Neural progenitor cell (in vitro differentiated cells): ENCODE data around the gene SAV1. TPM values are rescaled to one million over a fixed set of nuclear protein-coding genes. Genes with fewer than 3 reads are reported as not detected.

Source experiments
- DNase-seq: peaks from one replicate; pipeline ENCODE4 v3.0.0-alpha.2; 2016; ENCODE audit warnings: low spot score
- H2AFZ ChIP-seq: fragments of 200-600 bp; sonication (generic); replicated peaks from 2 replicates; pipeline ENCODE4 v1.6.1; 2016; ENCODE audit warnings: antibody characterized with exemption
- H3F3A ChIP-seq: fragments of 200-600 bp; sonication (generic); 2 replicates; pipeline ENCODE4 v1.6.1; 2016; ENCODE audit warnings: antibody characterized with exemption, low read depth
- H3K27ac ChIP-seq: fragments of 200-600 bp; sonication (generic); 2 replicates; pipeline ENCODE4 v1.5.1; 2016; ENCODE audit warnings: mild to moderate bottlenecking
- H3K27me3 ChIP-seq: fragments of 200-600 bp; sonication (generic); 2 replicates; pipeline ENCODE4 v1.6.1; 2016; ENCODE audit warnings: mild to moderate bottlenecking, moderate library complexity
- H3K36me3 ChIP-seq: fragments of 200-600 bp; sonication (generic); 2 replicates; pipeline ENCODE4 v1.5.1; 2016
- H3K4me1 ChIP-seq: fragments of 200-600 bp; sonication (generic); 2 replicates; pipeline ENCODE4 v1.6.1; 2016; ENCODE audit warnings: mixed run types
- H3K4me2 ChIP-seq: fragments of 200-600 bp; sonication (generic); 2 replicates; pipeline ENCODE4 v1.6.1; 2016
- H3K4me3 ChIP-seq: fragments of 200-600 bp; sonication (generic); 2 replicates; pipeline ENCODE4 v1.5.1; 2016
- H3K79me2 ChIP-seq: fragments of 200-600 bp; sonication (generic); 2 replicates; pipeline ENCODE4 v1.6.1; 2016; ENCODE audit warnings: low read depth
- H3K9ac ChIP-seq: fragments of 200-600 bp; sonication (generic); 2 replicates; pipeline ENCODE4 v1.6.1; 2016
- H3K9me3 ChIP-seq: fragments of 200-600 bp; sonication (generic); 2 replicates; pipeline ENCODE4 v1.5.1; 2016; ENCODE audit warnings: low read depth
- H4K20me1 ChIP-seq: fragments of 200-600 bp; sonication (generic); 2 replicates; pipeline ENCODE4 v1.6.1; 2016; ENCODE audit warnings: low read depth
- H3K27ac Mint-ChIP-seq: 3 replicates; pipeline ENCODE4 v1.8.0; 2021; ENCODE audit warnings: mixed read lengths
- H3K27me3 Mint-ChIP-seq: 2 replicates; pipeline ENCODE4 v1.8.0; 2022; ENCODE audit warnings: low read depth, mild to moderate bottlenecking, inconsistent platforms, moderate library complexity, mixed read lengths; ENCODE audit not compliant: insufficient read depth
- H3K36me3 Mint-ChIP-seq: 3 replicates; pipeline ENCODE4 v1.8.0; 2021; ENCODE audit warnings: mixed read lengths
- H3K4me1 Mint-ChIP-seq: 3 replicates; pipeline ENCODE4 v1.8.0; 2021; ENCODE audit warnings: mixed read lengths
- H3K4me3 Mint-ChIP-seq: 3 replicates; pipeline ENCODE4 v1.8.0; 2021; ENCODE audit warnings: mild to moderate bottlenecking, moderate library complexity, mixed read lengths
- H3K9me3 Mint-ChIP-seq: 3 replicates; pipeline ENCODE4 v1.8.0; 2020; ENCODE audit warnings: mixed read lengths
- EZH2 ChIP-seq: fragments of 200-600 bp; sonication (generic); IDR thresholded peaks from 2 replicates; pipeline ENCODE4 v1.6.1; 2017; ENCODE audit warnings: antibody characterized with exemption, mild to moderate bottlenecking, moderate library complexity
- EZH2phosphoT487 ChIP-seq: fragments of 200-600 bp; sonication (generic); IDR thresholded peaks from 2 replicates; pipeline ENCODE4 v1.6.1; 2017; ENCODE audit warnings: antibody characterized with exemption
- total RNA-seq: library from RNA; depleted of rRNA; stranded (reverse); fragments of >200 nt; gene quantifications from 2 replicates; pipeline ENCODE4 v1.2.3, GENCODE V29; 2015; ENCODE audit warnings: low replicate concordance
- TF ChIP-seq, protein P1 (sequence below): fragments of 200-600 bp; sonication (generic); IDR thresholded peaks from 2 replicates; pipeline ENCODE4 v1.5.1; 2017; ENCODE audit warnings: antibody characterized with exemption, mild to moderate bottlenecking

Gene SAV1
- total RNA-seq, 1 donor from 2014 or later: 34.5 TPM

DNA sequence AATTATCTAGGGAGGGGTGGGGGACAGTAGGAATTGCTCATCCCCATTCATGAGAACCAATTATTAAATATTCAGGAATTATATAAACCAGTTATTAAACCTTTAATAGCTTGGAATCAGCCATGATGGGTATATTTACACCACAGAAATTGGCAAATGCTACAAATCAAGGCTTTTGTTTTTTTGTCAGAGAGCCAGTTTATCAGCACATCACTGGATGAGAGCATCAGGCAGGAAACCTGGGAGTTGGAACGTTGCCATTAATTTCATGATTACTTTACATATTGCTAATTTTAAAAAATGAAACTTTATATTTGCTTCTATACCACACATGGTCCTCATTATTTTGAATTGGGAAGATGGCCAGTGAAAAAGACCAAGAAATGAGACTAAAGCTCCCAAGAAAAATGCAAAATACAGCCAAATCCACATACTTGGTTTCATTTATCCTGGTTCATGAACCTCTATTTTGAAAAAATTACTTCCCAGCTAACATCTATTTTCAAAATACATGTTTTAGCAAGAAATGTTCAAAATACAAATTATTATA, 59.7 kb downstream of the SAV1 start:
- Histone ChIP-seq H3K36me3 (no peaks in the 10 kb centered on the region), H3K27ac (no peak overlapping the region), H3K4me1 (no peaks in the 10 kb centered on the region), H3K79me2 (no peaks in the 10 kb centered on the region), H3K27me3 (no peaks in the 10 kb centered on the region), H2AFZ (no peak overlapping the region), H3K4me3 (no peak overlapping the region), H3K9ac (no peak overlapping the region), H4K20me1 (no peaks in the 10 kb centered on the region), H3K4me2 (no peak overlapping the region), H3K9me3 (no peaks in the 10 kb centered on the region), H3F3A (no peaks in the 10 kb centered on the region)
- H3K4me1 Mint-ChIP-seq: no peaks in the 10 kb centered on the region
- H3K27me3 Mint-ChIP-seq: no peaks in the 10 kb centered on the region
- no peak overlapping the region for H3K4me3 Mint-ChIP-seq
- TF ChIP-seq EZH2phosphoT487: no peak
- no peak for TF ChIP-seq EZH2
- TF ChIP-seq, protein P1, sequence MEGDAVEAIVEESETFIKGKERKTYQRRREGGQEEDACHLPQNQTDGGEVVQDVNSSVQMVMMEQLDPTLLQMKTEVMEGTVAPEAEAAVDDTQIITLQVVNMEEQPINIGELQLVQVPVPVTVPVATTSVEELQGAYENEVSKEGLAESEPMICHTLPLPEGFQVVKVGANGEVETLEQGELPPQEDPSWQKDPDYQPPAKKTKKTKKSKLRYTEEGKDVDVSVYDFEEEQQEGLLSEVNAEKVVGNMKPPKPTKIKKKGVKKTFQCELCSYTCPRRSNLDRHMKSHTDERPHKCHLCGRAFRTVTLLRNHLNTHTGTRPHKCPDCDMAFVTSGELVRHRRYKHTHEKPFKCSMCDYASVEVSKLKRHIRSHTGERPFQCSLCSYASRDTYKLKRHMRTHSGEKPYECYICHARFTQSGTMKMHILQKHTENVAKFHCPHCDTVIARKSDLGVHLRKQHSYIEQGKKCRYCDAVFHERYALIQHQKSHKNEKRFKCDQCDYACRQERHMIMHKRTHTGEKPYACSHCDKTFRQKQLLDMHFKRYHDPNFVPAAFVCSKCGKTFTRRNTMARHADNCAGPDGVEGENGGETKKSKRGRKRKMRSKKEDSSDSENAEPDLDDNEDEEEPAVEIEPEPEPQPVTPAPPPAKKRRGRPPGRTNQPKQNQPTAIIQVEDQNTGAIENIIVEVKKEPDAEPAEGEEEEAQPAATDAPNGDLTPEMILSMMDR: no peak
- H3K27ac Mint-ChIP-seq: no peak overlapping the region
- no peaks in the 10 kb centered on the region for H3K9me3 Mint-ChIP-seq
- no peaks in the 10 kb centered on the region for H3K36me3 Mint-ChIP-seq
- no peak for DNase-seq

DNA sequence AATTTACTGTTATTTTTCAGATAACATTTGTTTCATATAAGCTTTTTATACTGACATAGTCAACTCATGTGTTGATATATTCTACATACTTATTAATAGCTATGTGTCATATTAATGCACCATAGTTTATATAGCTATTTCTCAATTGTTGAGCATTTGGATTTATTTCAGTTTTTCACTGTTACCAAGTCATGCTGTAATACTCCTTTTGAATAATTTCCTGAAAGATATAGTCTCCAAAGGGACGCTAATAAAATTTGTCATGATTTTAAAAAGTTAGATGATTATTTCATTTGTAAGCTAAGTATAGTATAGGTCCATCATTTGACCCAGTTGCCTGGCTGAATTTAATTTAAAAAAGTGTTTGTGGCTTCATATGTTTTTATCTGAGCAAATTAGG, 60.3 kb downstream of the SAV1 start:
- H3K9me3 Mint-ChIP-seq: no peaks in the 10 kb centered on the region
- H3K27ac Mint-ChIP-seq: no peak overlapping the region
- H2AFZ ChIP-seq: no peak overlapping the region
- no peaks in the 10 kb centered on the region for H3K4me1 ChIP-seq
- H3K36me3 Mint-ChIP-seq: no peaks in the 10 kb centered on the region
- no peaks in the 10 kb centered on the region for H3K4me1 Mint-ChIP-seq
- no peak overlapping the region for H3K4me2 ChIP-seq
- H3K9ac ChIP-seq: no peak overlapping the region
- no peaks in the 10 kb centered on the region for H3K9me3 ChIP-seq
- no peak overlapping the region for H3K4me3 ChIP-seq
- H4K20me1 ChIP-seq: no peaks in the 10 kb centered on the region
- no peak for DNase-seq
- no peaks in the 10 kb centered on the region for H3K27me3 Mint-ChIP-seq
- TF ChIP-seq EZH2phosphoT487: no peak
- H3K36me3 ChIP-seq: no peaks in the 10 kb centered on the region
- no peak overlapping the region for H3K27ac ChIP-seq
- no peaks in the 10 kb centered on the region for H3F3A ChIP-seq
- no peak overlapping the region for H3K4me3 Mint-ChIP-seq
- no peaks in the 10 kb centered on the region for H3K79me2 ChIP-seq
- H3K27me3 ChIP-seq: no peaks in the 10 kb centered on the region

DNA sequence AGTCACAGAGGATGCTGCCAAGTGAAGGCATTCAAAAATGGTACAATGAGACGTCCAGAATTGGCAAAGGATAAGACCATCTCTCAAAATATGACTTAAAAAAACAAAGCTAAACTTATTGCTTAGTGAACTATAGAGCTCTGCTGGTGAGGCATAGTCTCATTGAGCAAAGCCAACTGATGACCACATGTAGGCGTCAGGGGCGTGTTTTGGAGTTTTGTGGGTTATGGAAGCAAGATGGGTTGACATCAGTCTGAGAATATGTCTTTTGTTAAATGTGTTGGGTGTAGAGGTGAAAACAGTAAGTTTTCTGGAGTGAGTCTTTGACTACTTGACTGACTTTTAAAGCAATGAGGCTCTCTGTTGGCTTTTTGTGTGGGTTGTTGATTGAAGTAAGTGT, 60.9 kb downstream of the SAV1 start:
- Mint-ChIP-seq H3K4me1 (no peaks in the 10 kb centered on the region), H3K9me3 (no peaks in the 10 kb centered on the region), H3K27ac (no peak overlapping the region), H3K27me3 (no peaks in the 10 kb centered on the region), H3K36me3 (no peaks in the 10 kb centered on the region), H3K4me3 (no peak overlapping the region)
- Histone ChIP-seq H3K4me3 (no peak overlapping the region), H3K4me2 (no peak overlapping the region), H3K9ac (no peak overlapping the region), H2AFZ (no peak overlapping the region), H3K4me1 (no peaks in the 10 kb centered on the region), H4K20me1 (no peaks in the 10 kb centered on the region), H3F3A (no peaks in the 10 kb centered on the region), H3K9me3 (no peaks in the 10 kb centered on the region), H3K79me2 (no peaks in the 10 kb centered on the region), H3K27me3 (no peaks in the 10 kb centered on the region), H3K27ac (no peak overlapping the region), H3K36me3 (no peaks in the 10 kb centered on the region)
- no peak for DNase-seq
- TF ChIP-seq EZH2 (no peak), EZH2phosphoT487 (no peak)
- TF ChIP-seq, protein P1: no peak

DNA sequence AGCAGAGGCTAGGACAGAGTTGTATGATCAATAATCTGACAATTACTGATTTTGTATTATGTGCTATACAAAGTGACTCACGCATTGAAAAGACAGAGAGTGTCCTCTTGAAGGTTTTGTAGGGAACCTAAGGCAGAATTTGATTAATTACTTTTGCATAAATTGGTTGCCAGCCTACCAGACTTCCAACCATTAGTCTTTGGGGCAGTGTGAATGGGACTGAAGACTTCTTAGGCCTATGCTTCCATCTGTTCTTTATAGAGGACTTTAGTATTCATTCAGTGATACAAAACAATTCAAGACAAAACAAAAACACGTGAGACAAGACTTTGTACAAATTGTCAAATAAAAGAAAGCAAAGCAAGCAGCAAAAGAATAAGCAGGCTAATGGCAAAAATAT, 61.6 kb downstream of the SAV1 start:
- Histone ChIP-seq H2AFZ (no peak overlapping the region), H3K79me2 (no peaks in the 10 kb centered on the region), H3K4me2 (no peak overlapping the region), H3F3A (no peaks in the 10 kb centered on the region), H4K20me1 (no peaks in the 10 kb centered on the region), H3K27me3 (no peaks in the 10 kb centered on the region), H3K9me3 (no peaks in the 10 kb centered on the region), H3K9ac (no peak overlapping the region), H3K36me3 (no peaks in the 10 kb centered on the region), H3K4me3 (no peak overlapping the region), H3K4me1 (no peaks in the 10 kb centered on the region), H3K27ac (no peak overlapping the region)
- Mint-ChIP-seq H3K27me3 (no peaks in the 10 kb centered on the region), H3K4me3 (no peak overlapping the region), H3K36me3 (no peaks in the 10 kb centered on the region), H3K4me1 (no peaks in the 10 kb centered on the region), H3K27ac (no peak overlapping the region), H3K9me3 (no peaks in the 10 kb centered on the region)
- TF ChIP-seq EZH2 (no peak), EZH2phosphoT487 (no peak)
- TF ChIP-seq, protein P1: no peak
- no peak for DNase-seq
